A549 (cell line): ENCODE measurements around the gene HOXA2.

ENCODE experiments used
- CTCF ChIP-seq: fragments of >200 bp; sonication (Bioruptor Twin); formaldehyde crosslinking; IDR thresholded peaks from 3 replicates; pipeline ENCODE4 v1.5.1; 2016
- EP300 ChIP-seq, 2 experiments: fragments of >200 bp; sonication (Bioruptor Twin); formaldehyde crosslinking; IDR thresholded peaks; 2 replicates in 1 of 2; 3 replicates in 1 of 2; pipeline ENCODE4 v1.6.1; 2016 to 2017
- HOXB5 ChIP-seq: fragments of 250-450 bp; sonication (Bioruptor Pico); IDR thresholded peaks from 2 replicates; pipeline ENCODE4 v1.5.0; 2020; ENCODE audit warnings: mild to moderate bottlenecking, moderate library complexity
- MAX ChIP-seq: IDR thresholded peaks from 2 replicates; pipeline ENCODE4 v1.6.1; 2012
- NFE2L2 ChIP-seq: fragments of 150-350 bp; conservative IDR thresholded peaks from 2 replicates; pipeline ENCODE4 v1.6.1; 2014; ENCODE audit warnings: low read length
- POLR2A ChIP-seq: IDR thresholded peaks from 2 replicates; pipeline ENCODE4 v1.6.1; 2012; ENCODE audit warnings: mild to moderate bottlenecking, low read length
- SMC3 ChIP-seq: fragments of >200 bp; sonication (Bioruptor Twin); formaldehyde crosslinking; IDR thresholded peaks from 3 replicates; pipeline ENCODE4 v1.6.1; 2018; ENCODE audit warnings: inconsistent platforms
- SREBF2 ChIP-seq: fragments of 450-650 bp; IDR thresholded peaks from 2 replicates; pipeline ENCODE4 v1.6.1; 2014; ENCODE audit warnings: mild to moderate bottlenecking, moderate library complexity
- USF2 ChIP-seq: fragments of 450-650 bp; IDR thresholded peaks from 2 replicates; pipeline ENCODE4 v1.6.1; 2014; ENCODE audit warnings: antibody characterized with exemption

GRCh38 chr7:27091941-27092818, 10.3 kb downstream of the HOXA2 start:
- TF ChIP-seq MAX (no peak), NFE2L2 (no peak), CTCF (no peak), HOXB5 (CRISPR knock-in tag) (no peak), SREBF2 (no peak), POLR2A (no peak), EP300 (IDR thresholded peaks at IDR 0.05) (no peak), USF2 (no peak), SMC3 (no peak)
